Tibial nerve (tissue), 4 donors: ENCODE measurements around the gene ZNF516.

ENCODE experiments used
- EP300 ChIP-seq, 2 donors: sonication (generic); formaldehyde crosslinking; IDR thresholded peaks; one replicate each; pipeline ENCODE4 v1.6.1; 2017; ENCODE audit warnings: antibody characterized with exemption in 2 of 2, mild to moderate bottlenecking in 1 of 2
- POLR2A ChIP-seq, 2 donors: fragments of 450-650 bp; IDR thresholded peaks; one replicate each; pipeline ENCODE4 v1.6.1; 2017; ENCODE audit warnings: antibody characterized with exemption in 2 of 2, mild to moderate bottlenecking in 2 of 2, moderate library complexity in 2 of 2
- TF ChIP-seq, protein P1 (sequence below), 5 experiments: fragments of 200-600 bp in 3 of 5; fragments of 450-650 bp in 2 of 5; sonication (generic) in 3 of 5; IDR thresholded peaks; one replicate each; pipeline ENCODE4 v1.5.1; 2016 to 2019; ENCODE audit warnings: antibody characterized with exemption in 5 of 5, mild to moderate bottlenecking in 3 of 5, moderate library complexity in 2 of 5

DNA sequence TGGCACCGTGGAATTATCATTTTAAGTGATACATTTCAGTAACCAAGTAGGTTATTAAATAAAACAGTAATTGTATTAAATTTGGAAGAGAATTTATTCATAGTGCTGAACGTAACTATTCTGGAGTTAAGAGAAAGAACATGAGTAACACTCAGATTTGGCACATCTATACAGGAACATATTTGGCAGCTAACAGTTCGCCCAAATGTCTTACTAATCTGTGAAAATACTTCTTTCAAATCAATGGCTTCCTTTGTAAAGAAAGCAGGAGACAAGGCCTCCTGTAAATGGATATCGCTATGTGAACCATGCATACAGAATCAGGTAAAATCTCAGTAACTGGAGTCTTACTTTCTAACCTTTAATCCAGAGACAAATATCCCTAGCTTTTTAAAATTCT, 64.4 kb downstream of the ZNF516 start:
- TF ChIP-seq, protein P1, sequence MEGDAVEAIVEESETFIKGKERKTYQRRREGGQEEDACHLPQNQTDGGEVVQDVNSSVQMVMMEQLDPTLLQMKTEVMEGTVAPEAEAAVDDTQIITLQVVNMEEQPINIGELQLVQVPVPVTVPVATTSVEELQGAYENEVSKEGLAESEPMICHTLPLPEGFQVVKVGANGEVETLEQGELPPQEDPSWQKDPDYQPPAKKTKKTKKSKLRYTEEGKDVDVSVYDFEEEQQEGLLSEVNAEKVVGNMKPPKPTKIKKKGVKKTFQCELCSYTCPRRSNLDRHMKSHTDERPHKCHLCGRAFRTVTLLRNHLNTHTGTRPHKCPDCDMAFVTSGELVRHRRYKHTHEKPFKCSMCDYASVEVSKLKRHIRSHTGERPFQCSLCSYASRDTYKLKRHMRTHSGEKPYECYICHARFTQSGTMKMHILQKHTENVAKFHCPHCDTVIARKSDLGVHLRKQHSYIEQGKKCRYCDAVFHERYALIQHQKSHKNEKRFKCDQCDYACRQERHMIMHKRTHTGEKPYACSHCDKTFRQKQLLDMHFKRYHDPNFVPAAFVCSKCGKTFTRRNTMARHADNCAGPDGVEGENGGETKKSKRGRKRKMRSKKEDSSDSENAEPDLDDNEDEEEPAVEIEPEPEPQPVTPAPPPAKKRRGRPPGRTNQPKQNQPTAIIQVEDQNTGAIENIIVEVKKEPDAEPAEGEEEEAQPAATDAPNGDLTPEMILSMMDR (IDR thresholded peaks at IDR 0.05) = no peak
- TF ChIP-seq POLR2A (IDR thresholded peaks at IDR 0.05) (no peak), EP300 (IDR thresholded peaks at IDR 0.05) (no peak)
